K562 (cell line): ENCODE data around the gene TRMT112. TPM values are rescaled to one million over a fixed set of nuclear protein-coding genes. Genes with fewer than 3 reads are reported as not detected.

Experiments used
- ARNT ChIP-seq, 2 experiments: fragments of 450-650 bp; IDR thresholded peaks; 2 replicates each; pipeline ENCODE4 v1.6.1; 2016; ENCODE audit warnings: mild to moderate bottlenecking in 1 of 2
- NRF1 ChIP-seq, 2 experiments: fragments of 450-650 bp; IDR thresholded peaks in 1 of 2; conservative IDR thresholded peaks in 1 of 2; 2 replicates each; pipeline ENCODE4 v1.6.1; 2014; ENCODE audit warnings: mild to moderate bottlenecking in 2 of 2
- SMARCE1 ChIP-seq: fragments of 450-650 bp; IDR thresholded peaks from 2 replicates; pipeline ENCODE4 v1.7.1; 2016; ENCODE audit warnings: mild to moderate bottlenecking
- SP1 ChIP-seq: sonication (generic); formaldehyde crosslinking; IDR thresholded peaks from 2 replicates; pipeline ENCODE4 v1.8.1; 2022; ENCODE audit warnings: mild to moderate bottlenecking, missing genetic modification reagents
- ZFX ChIP-seq: sonication (generic); formaldehyde crosslinking; IDR thresholded peaks from 2 replicates; pipeline ENCODE4 v1.8.0; 2022; ENCODE audit warnings: mild to moderate bottlenecking, missing genetic modification reagents, moderate library complexity
- ZNF395 ChIP-seq: fragments of 200-800 bp; sonication (Bioruptor generic); IDR thresholded peaks from 2 replicates; pipeline ENCODE4 v1.6.1; 2017; ENCODE audit warnings: missing genetic modification characterization, missing compliant biosample characterization
- polyA plus RNA-seq, 8 experiments: library from polyadenylated mRNA; depleted of rRNA in 4 of 8; stranded (reverse) in 5 of 8; unstranded in 3 of 8; fragments of >200 nt; fragmentation: Nextera tagmentation in 2 of 8; fragmentation: Illumina TruSeq in 1 of 8; extraction: Ambion mirVana in 2 of 8; extraction: Trizol in 1 of 8; gene quantifications; 2 replicates each; pipeline versions ENCODE4 v1.2.1 to v1.2.3, GENCODE V29; 2011 to 2014; ENCODE audit warnings: inconsistent platforms in 1 of 8, missing spikeins in 1 of 8
- total RNA-seq, 7 experiments: library from RNA; depleted of rRNA in 6 of 7; stranded (reverse); fragments of >200 nt in 6 of 7; fragmentation: Illumina TruSeq in 2 of 7; extraction: Trizol in 2 of 7; gene quantifications; 2 replicates each; pipeline versions ENCODE4 v1.2.1 to v1.2.3, GENCODE V29; 2011 to 2021; ENCODE audit warnings: low replicate concordance in 1 of 7
- TF ChIP-seq, protein P1 (sequence below): fragments of 450-650 bp; formaldehyde crosslinking; conservative IDR thresholded peaks from 2 replicates; pipeline ENCODE4 v1.4.0; 2022; ENCODE audit warnings: mild to moderate bottlenecking, missing genetic modification characterization
- TF ChIP-seq, protein P2 (sequence below): fragments of 450-650 bp; IDR thresholded peaks from 2 replicates; pipeline ENCODE4 v1.6.1; 2016; ENCODE audit warnings: missing biosample characterization, missing genetic modification characterization
- TF ChIP-seq, protein P3 (sequence below): fragments of 450-650 bp; IDR thresholded peaks from 2 replicates; pipeline ENCODE4 v1.6.1; 2016; ENCODE audit warnings: antibody characterized with exemption
- TF ChIP-seq, protein P4 (sequence below): fragments of 450-650 bp; IDR thresholded peaks from 2 replicates; pipeline ENCODE4 v1.6.1; 2017; ENCODE audit warnings: antibody characterized with exemption

The TRMT112 gene
- total and polyA plus RNA-seq, 9 of the 15 experiments (the other 6 are each of a cell fraction or from before 2014, with no cell fraction given) = 162 to 444 (median 300) TPM

DNA sequence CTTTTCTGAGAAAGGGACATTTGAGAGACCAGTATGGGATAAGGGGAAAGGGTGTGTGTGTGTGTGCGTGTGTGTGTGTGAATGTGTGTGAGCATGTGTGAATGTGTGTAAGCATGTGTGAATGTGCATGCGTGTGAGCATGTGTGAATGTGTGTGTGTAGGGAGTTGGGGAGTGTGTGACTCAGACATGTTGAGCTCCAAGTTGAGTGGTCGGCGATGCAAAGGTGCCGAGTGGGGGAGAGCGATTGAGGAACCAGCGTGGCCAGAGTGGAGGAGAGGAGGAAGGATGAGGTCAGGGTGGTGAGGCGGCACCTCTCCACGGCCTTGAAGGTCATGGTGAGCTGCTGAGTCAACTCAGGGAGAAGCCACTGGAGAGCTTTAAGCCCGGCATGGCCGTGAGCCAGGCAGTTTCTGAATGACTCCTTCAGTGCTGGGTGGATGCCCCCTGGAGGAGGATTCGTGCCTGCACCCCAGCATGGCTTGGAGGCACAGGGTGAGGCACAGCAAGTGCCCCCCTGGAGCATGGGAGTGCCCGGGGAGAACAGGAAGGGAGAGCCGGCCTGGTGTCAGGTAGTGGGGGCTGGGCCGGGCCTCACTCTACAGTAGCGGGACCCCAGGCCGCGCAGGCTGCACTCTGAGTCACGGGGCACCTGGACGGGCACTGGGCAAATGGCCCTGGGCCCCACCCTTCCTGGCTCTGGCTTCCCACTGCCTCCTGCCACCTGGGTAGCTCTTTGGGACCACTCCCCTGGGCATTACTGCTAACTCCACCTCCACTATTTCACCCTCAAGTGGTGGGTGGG is 14.4 kb upstream of the TRMT112 start (continued):
- TF ChIP-seq, protein P1, sequence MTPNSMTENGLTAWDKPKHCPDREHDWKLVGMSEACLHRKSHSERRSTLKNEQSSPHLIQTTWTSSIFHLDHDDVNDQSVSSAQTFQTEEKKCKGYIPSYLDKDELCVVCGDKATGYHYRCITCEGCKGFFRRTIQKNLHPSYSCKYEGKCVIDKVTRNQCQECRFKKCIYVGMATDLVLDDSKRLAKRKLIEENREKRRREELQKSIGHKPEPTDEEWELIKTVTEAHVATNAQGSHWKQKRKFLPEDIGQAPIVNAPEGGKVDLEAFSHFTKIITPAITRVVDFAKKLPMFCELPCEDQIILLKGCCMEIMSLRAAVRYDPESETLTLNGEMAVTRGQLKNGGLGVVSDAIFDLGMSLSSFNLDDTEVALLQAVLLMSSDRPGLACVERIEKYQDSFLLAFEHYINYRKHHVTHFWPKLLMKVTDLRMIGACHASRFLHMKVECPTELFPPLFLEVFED (CRISPR knock-in tag) = peak; percentile 93; the same call in 1 of the 2 replicates
- TF ChIP-seq, protein P2, sequence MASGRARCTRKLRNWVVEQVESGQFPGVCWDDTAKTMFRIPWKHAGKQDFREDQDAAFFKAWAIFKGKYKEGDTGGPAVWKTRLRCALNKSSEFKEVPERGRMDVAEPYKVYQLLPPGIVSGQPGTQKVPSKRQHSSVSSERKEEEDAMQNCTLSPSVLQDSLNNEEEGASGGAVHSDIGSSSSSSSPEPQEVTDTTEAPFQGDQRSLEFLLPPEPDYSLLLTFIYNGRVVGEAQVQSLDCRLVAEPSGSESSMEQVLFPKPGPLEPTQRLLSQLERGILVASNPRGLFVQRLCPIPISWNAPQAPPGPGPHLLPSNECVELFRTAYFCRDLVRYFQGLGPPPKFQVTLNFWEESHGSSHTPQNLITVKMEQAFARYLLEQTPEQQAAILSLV (tag) = peak; percentile 49; the same call in 1 of the 2 replicates
- peak; percentile 53 to 67 for TF ChIP-seq NRF1 (conservative IDR thresholded peaks at IDR 0.05 in 1 of 2, IDR thresholded peaks at IDR 0.05 in 1 of 2)
- TF ChIP-seq, protein P3, sequence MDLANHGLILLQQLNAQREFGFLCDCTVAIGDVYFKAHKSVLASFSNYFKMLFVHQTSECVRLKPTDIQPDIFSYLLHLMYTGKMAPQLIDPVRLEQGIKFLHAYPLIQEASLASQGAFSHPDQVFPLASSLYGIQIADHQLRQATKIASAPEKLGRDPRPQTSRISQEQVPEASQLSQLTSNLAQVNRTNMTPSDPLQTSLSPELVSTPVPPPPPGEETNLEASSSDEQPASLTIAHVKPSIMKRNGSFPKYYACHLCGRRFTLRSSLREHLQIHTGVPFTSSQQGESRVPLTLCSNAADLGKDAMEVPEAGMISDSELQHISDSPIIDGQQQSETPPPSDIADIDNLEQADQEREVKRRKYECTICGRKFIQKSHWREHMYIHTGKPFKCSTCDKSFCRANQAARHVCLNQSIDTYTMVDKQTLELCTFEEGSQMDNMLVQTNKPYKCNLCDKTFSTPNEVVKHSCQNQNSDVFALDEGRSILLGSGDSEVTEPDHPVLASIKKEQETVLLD = peak; percentile 91
- no peak; the same call in 1 of the 2 replicates for TF ChIP-seq SP1
- TF ChIP-seq SMARCE1 = peak; percentile 93
- peak; percentile 62; the same call in 1 of the 2 replicates for TF ChIP-seq ZNF395 (CRISPR knock-in tag)
- TF ChIP-seq, protein P4, sequence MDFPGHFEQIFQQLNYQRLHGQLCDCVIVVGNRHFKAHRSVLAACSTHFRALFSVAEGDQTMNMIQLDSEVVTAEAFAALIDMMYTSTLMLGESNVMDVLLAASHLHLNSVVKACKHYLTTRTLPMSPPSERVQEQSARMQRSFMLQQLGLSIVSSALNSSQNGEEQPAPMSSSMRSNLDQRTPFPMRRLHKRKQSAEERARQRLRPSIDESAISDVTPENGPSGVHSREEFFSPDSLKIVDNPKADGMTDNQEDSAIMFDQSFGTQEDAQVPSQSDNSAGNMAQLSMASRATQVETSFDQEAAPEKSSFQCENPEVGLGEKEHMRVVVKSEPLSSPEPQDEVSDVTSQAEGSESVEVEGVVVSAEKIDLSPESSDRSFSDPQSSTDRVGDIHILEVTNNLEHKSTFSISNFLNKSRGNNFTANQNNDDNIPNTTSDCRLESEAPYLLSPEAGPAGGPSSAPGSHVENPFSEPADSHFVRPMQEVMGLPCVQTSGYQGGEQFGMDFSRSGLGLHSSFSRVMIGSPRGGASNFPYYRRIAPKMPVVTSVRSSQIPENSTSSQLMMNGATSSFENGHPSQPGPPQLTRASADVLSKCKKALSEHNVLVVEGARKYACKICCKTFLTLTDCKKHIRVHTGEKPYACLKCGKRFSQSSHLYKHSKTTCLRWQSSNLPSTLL = peak; percentile 59; the same call in 1 of the 2 replicates
- peak; percentile 74 for TF ChIP-seq ZFX (CRISPR knock-in tag)
- TF ChIP-seq ARNT (IDR thresholded peaks at IDR 0.05) = peak; percentile 36 to 78; a peak in 2 of 4 replicates
